SK-N-SH treated with all-trans-retinoic acid at 6 μM for 48 hours (cell line): ENCODE data around the gene TMEM237.

Experiments
- ATAC-seq: fragments of 200-7000 bp; cut with Tn5 transposase; 3 replicates; pipeline ENCODE4 v1.9.1; 2020; ENCODE audit warnings: mild to moderate bottlenecking, moderate library complexity
- ARNTL ChIP-seq: fragments of 450-650 bp; formaldehyde crosslinking; IDR thresholded peaks from 2 replicates; pipeline ENCODE4 v1.5.0; 2020; ENCODE audit warnings: low read depth, mild to moderate bottlenecking, moderate library complexity, borderline replicate concordance
- BACH2 ChIP-seq: fragments of 250-450 bp; sonication (Bioruptor Pico); IDR thresholded peaks from 2 replicates; pipeline ENCODE4 v1.9.0; 2021; ENCODE audit warnings: mild to moderate bottlenecking, borderline replicate concordance
- CREB5 ChIP-seq: fragments of 250-450 bp; sonication (Bioruptor Pico); IDR thresholded peaks from 2 replicates; pipeline ENCODE4 v1.5.1; 2020; ENCODE audit warnings: low read depth, mild to moderate bottlenecking, moderate library complexity
- CSRNP3 ChIP-seq: fragments of 250-450 bp; sonication (Bioruptor Pico); IDR thresholded peaks from 2 replicates; pipeline ENCODE4 v1.5.1; 2021; ENCODE audit warnings: mild to moderate bottlenecking, moderate library complexity
- ESRRG ChIP-seq: fragments of 250-450 bp; sonication (Bioruptor Pico); IDR thresholded peaks from 2 replicates; pipeline ENCODE4 v1.6.1; 2021; ENCODE audit warnings: mild to moderate bottlenecking
- GLIS3 ChIP-seq: fragments of 250-450 bp; sonication (Bioruptor Pico); IDR thresholded peaks from 2 replicates; pipeline ENCODE4 v1.5.0; 2020; ENCODE audit warnings: mild to moderate bottlenecking, moderate library complexity
- ISL1 ChIP-seq: fragments of 250-450 bp; sonication (Bioruptor Pico); IDR thresholded peaks from 2 replicates; pipeline ENCODE4 v2.1.2; 2022; ENCODE audit warnings: mild to moderate bottlenecking, moderate library complexity
- OSR1 ChIP-seq: fragments of 250-450 bp; sonication (Bioruptor Pico); IDR thresholded peaks from 2 replicates; pipeline ENCODE4 v1.8.0; 2022; ENCODE audit warnings: moderate library complexity, mild to moderate bottlenecking, inconsistent platforms
- PATZ1 ChIP-seq: fragments of 250-450 bp; sonication (Bioruptor Pico); IDR thresholded peaks from 2 replicates; pipeline ENCODE4 v1.8.0; 2020; ENCODE audit warnings: mild to moderate bottlenecking, moderate library complexity, borderline replicate concordance
- POU6F1 ChIP-seq: fragments of 250-450 bp; sonication (Bioruptor Pico); IDR thresholded peaks from 2 replicates; pipeline ENCODE4 v1.8.0; 2021; ENCODE audit warnings: low read depth, mild to moderate bottlenecking, moderate library complexity, borderline replicate concordance
- PPARA ChIP-seq: fragments of 250-450 bp; sonication (Bioruptor Pico); IDR thresholded peaks from 2 replicates; pipeline ENCODE4 v1.5.0; 2020; ENCODE audit warnings: mild to moderate bottlenecking, borderline replicate concordance
- RARB ChIP-seq: fragments of 250-450 bp; sonication (Bioruptor Pico); IDR thresholded peaks from 2 replicates; pipeline ENCODE4 v1.8.0; 2021; ENCODE audit warnings: mild to moderate bottlenecking, moderate library complexity
- SNAI2 ChIP-seq: fragments of 250-450 bp; sonication (Bioruptor Pico); IDR thresholded peaks from 2 replicates; pipeline ENCODE4 v1.5.0; 2020; ENCODE audit warnings: mild to moderate bottlenecking, moderate library complexity
- TCF4 ChIP-seq: fragments of 250-450 bp; sonication (Bioruptor Pico); IDR thresholded peaks from 2 replicates; pipeline ENCODE4 v1.8.0; 2021; ENCODE audit warnings: mild to moderate bottlenecking, moderate library complexity, borderline replicate concordance
- TOX ChIP-seq: fragments of 250-450 bp; sonication (Bioruptor Pico); IDR thresholded peaks from 2 replicates; pipeline ENCODE4 v1.8.0; 2021; ENCODE audit warnings: mild to moderate bottlenecking, moderate library complexity, borderline replicate concordance
- TSHZ2 ChIP-seq: fragments of 250-450 bp; sonication (Bioruptor Pico); IDR thresholded peaks from 2 replicates; pipeline ENCODE4 v1.5.0; 2020; ENCODE audit warnings: mild to moderate bottlenecking, moderate library complexity
- ZC3H10 ChIP-seq: fragments of 250-450 bp; sonication (Bioruptor Pico); IDR thresholded peaks from 2 replicates; pipeline ENCODE4 v1.5.1; 2021; ENCODE audit warnings: mild to moderate bottlenecking, moderate library complexity
- ZFP3 ChIP-seq: fragments of 250-450 bp; sonication (Bioruptor Pico); IDR thresholded peaks from 2 replicates; pipeline ENCODE4 v1.5.0; 2020; ENCODE audit warnings: mild to moderate bottlenecking, moderate library complexity

TMEM237 gene

GRCh38 chr2:201656102-201656501, 12.8 kb upstream of the TMEM237 start:
- no peak for ATAC-seq
- no peak for TF ChIP-seq SNAI2
- no peak for TF ChIP-seq TOX (CRISPR knock-in tag)
- TF ChIP-seq TCF4 (CRISPR knock-in tag) = no peak
- TF ChIP-seq TSHZ2 (CRISPR knock-in tag) = no peak
- no peak for TF ChIP-seq POU6F1 (CRISPR knock-in tag)
- no peak for TF ChIP-seq OSR1
- no peak for TF ChIP-seq CSRNP3 (CRISPR knock-in tag)
- no peak for TF ChIP-seq PATZ1
- TF ChIP-seq PPARA (CRISPR knock-in tag) = no peak
- TF ChIP-seq RARB (CRISPR knock-in tag) = no peak

- TF ChIP-seq CREB5 (CRISPR knock-in tag) (0 out of 2 replicates have a peak, but pooled peaks have one; percentile 24), RARB (CRISPR knock-in tag) (no peak), TCF4 (CRISPR knock-in tag) (no peak), ISL1 (peak; percentile 77), ZFP3 (CRISPR knock-in tag) (no peak), ARNTL (CRISPR knock-in tag) (no peak), BACH2 (CRISPR knock-in tag) (no peak)
These were observed 11.5 kb upstream of the TMEM237 start for GRCh38 chr2:201654616-201655384.

GRCh38 chr2:201653221-201653620, 9.9 kb upstream of the TMEM237 start:
- ATAC-seq = no peak
- TF ChIP-seq TOX (CRISPR knock-in tag) = no peak
- no peak for TF ChIP-seq PPARA (CRISPR knock-in tag)
- no peak for TF ChIP-seq TSHZ2 (CRISPR knock-in tag)
- TF ChIP-seq POU6F1 (CRISPR knock-in tag) = no peak
- no peak for TF ChIP-seq ESRRG
- TF ChIP-seq BACH2 (CRISPR knock-in tag) = no peak
- no peak for TF ChIP-seq ZC3H10 (CRISPR knock-in tag)
- no peak for TF ChIP-seq RARB (CRISPR knock-in tag)
- TF ChIP-seq TCF4 (CRISPR knock-in tag) = no peak
- no peak for TF ChIP-seq CSRNP3 (CRISPR knock-in tag)
- no peak for TF ChIP-seq OSR1
- no peak for TF ChIP-seq CREB5 (CRISPR knock-in tag)
- no peak for TF ChIP-seq GLIS3 (CRISPR knock-in tag)

More at GRCh38 chr2:201654616-201655384, 11.5 kb upstream of the TMEM237 start:
- ATAC-seq = peak; percentile 54
